Immature natural killer cell (primary cell): ENCODE measurements around the gene FOXO6. TPM values are rescaled to one million over a fixed set of nuclear protein-coding genes. Genes with fewer than 3 reads are reported as not detected.
A peak's percentile ranks its signal among the peaks of the same experiment; 100 is the strongest.

Experiments
- DNase-seq, 3 donors: peaks; one replicate each; pipeline ENCODE4 v3.0.0; 2022; ENCODE audit warnings: mixed read lengths in 1 of 3
- H3K27ac Mint-ChIP-seq, 6 donors: one replicate each; pipeline ENCODE4 v1.8.0; 2020; ENCODE audit warnings: mixed read lengths in 6 of 6, mild to moderate bottlenecking in 5 of 6, inconsistent platforms in 4 of 6, moderate library complexity in 3 of 6
- H3K27me3 Mint-ChIP-seq, 3 donors: one replicate each; pipeline ENCODE4 v1.8.0; 2020 to 2021; ENCODE audit warnings: low read depth in 3 of 3, mild to moderate bottlenecking in 3 of 3, mixed read lengths in 3 of 3, moderate library complexity in 3 of 3, inconsistent platforms in 1 of 3
- H3K36me3 Mint-ChIP-seq, 3 donors: one replicate each; pipeline ENCODE4 v1.8.0; 2020; ENCODE audit warnings: mixed read lengths in 3 of 3, inconsistent platforms in 2 of 3, mild to moderate bottlenecking in 2 of 3
- H3K4me1 Mint-ChIP-seq, 2 donors: one replicate each; pipeline ENCODE4 v1.8.0; 2020; ENCODE audit warnings: inconsistent platforms in 2 of 2, mild to moderate bottlenecking in 2 of 2, mixed read lengths in 2 of 2, moderate library complexity in 1 of 2
- H3K4me3 Mint-ChIP-seq, 5 donors: one replicate each; pipeline ENCODE4 v1.8.0; 2020; ENCODE audit warnings: mild to moderate bottlenecking in 5 of 5, mixed read lengths in 5 of 5, inconsistent platforms in 3 of 5, moderate library complexity in 3 of 5
- H3K9me3 Mint-ChIP-seq, 6 donors: one replicate each; pipeline ENCODE4 v1.8.0; 2020; ENCODE audit warnings: mild to moderate bottlenecking in 6 of 6, mixed read lengths in 6 of 6, inconsistent platforms in 4 of 6, moderate library complexity in 3 of 6
- polyA plus RNA-seq, 3 donors: library from polyadenylated mRNA; unstranded; fragments of 300-500 nt; fragmentation: Illumina TruSeq; gene quantifications; one replicate each; pipeline ENCODE4 v1.2.3, GENCODE V29; 2021

FOXO6 gene
- polyA plus RNA-seq, 3 donors from 2014 or later = not detected

DNA sequence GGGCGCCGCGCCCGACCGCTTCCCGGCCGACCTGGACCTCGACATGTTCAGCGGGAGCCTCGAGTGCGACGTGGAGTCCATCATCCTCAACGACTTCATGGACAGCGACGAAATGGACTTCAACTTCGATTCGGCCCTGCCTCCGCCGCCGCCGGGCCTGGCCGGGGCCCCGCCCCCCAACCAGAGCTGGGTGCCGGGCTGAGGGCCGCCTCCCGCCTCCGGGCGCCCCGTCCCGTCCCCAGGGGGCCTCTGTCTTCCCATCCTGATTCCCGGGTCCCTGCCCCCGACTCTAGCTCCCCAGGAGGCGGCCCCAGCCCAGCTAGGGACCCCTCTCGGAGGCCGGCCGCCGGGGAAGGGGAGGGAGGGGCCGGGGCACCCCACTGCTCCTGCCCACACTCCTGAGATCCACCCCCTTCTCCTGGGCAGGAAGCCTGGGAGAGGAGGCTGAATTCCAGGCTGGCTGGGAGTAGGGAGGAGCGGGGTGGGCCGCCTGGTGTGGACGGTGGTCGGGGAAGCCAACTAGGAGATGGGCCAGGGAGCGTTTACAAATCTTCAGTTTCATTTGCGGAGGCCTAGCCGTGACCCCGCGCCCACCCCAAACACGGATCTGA is 21.4 kb downstream of the FOXO6 start:
- no peak for DNase-seq
- no peaks in the 10 kb centered on the region for H3K9me3 Mint-ChIP-seq
- peaks cover 10 to 16% of the 10 kb centered on the region in 2 donors for H3K4me1 Mint-ChIP-seq
- peak overlapping the region in 3 of 6 donors; percentile 55 to 62 (median 56) for H3K27ac Mint-ChIP-seq
- peaks cover 4 to 20% (median 8%) of the 10 kb centered on the region in 3 donors for H3K27me3 Mint-ChIP-seq
- peak overlapping the region; percentile 64 to 76 (median 71) for H3K4me3 Mint-ChIP-seq
- no peaks in the 10 kb centered on the region for H3K36me3 Mint-ChIP-seq

- Mint-ChIP-seq H3K4me3 (peak overlapping the region; percentile 67 to 84 (median 71)), H3K27ac (peak overlapping the region in 3 of 6 donors; percentile 55 to 70 (median 56)), H3K36me3 (no peaks in the 10 kb centered on the region), H3K9me3 (no peaks in the 10 kb centered on the region), H3K27me3 (peaks cover 4 to 20% (median 8%) of the 10 kb centered on the region in 3 donors), H3K4me1 (peaks cover 10 to 16% of the 10 kb centered on the region in 2 donors)
- DNase-seq = peak in 1 of 3 donors; percentile 40
Measured at GRCh38 chr1:41383094-41383852, 22.0 kb downstream of the FOXO6 start.

DNA sequence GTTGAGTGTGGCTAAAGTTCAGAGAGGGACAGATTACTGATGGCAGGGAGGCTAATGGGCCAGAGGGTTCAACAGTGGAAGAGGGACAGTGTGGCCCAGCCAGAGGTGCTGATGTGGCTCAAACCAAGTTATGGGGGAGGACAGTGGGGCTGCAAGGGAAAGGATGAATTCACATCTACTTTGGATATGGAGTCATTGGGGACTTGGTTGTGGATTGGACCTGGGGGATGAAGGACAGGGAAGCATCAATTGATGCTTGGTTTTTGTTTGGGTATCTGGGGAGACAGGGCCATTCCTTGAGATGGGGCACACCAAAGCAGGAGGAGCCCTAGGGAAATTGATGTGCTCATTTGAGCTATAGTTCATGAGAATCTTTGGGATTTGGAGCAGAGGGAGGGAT is 23.3 kb downstream of the FOXO6 start:
- Mint-ChIP-seq H3K27me3 (peaks cover 4 to 20% (median 8%) of the 10 kb centered on the region in 3 donors), H3K9me3 (no peaks in the 10 kb centered on the region), H3K36me3 (no peaks in the 10 kb centered on the region), H3K27ac (no peak overlapping the region), H3K4me1 (peaks cover 10 to 16% of the 10 kb centered on the region in 2 donors), H3K4me3 (no peak overlapping the region)
- no peak for DNase-seq

GRCh38 chr1:41385398-41386195 is 24.4 kb downstream of the FOXO6 start:
- H3K27ac Mint-ChIP-seq = no peak overlapping the region
- no peak overlapping the region for H3K4me3 Mint-ChIP-seq
- peaks cover 10 to 14% of the 10 kb centered on the region in 2 donors for H3K4me1 Mint-ChIP-seq
- no peak for DNase-seq
- H3K36me3 Mint-ChIP-seq = no peaks in the 10 kb centered on the region
- peaks cover 4 to 22% (median 6%) of the 10 kb centered on the region in 3 donors for H3K27me3 Mint-ChIP-seq
- no peaks in the 10 kb centered on the region for H3K9me3 Mint-ChIP-seq

GRCh38 chr1:41386196-41386663 is 25.0 kb downstream of the FOXO6 start:
- Mint-ChIP-seq H3K4me3 (no peak overlapping the region), H3K36me3 (no peaks in the 10 kb centered on the region), H3K4me1 (peaks cover 10 to 11% of the 10 kb centered on the region in 2 donors), H3K9me3 (no peaks in the 10 kb centered on the region), H3K27me3 (peaks cover 4 to 22% (median 6%) of the 10 kb centered on the region in 3 donors), H3K27ac (no peak overlapping the region)
- DNase-seq = no peak

- DNase-seq = no peak
- Mint-ChIP-seq H3K4me1 (peaks cover 8 to 10% of the 10 kb centered on the region in 2 donors), H3K4me3 (no peak overlapping the region), H3K9me3 (no peaks in the 10 kb centered on the region), H3K27ac (no peak overlapping the region), H3K36me3 (no peaks in the 10 kb centered on the region), H3K27me3 (peaks cover 2 to 20% (median 4%) of the 10 kb centered on the region in 3 donors)
Measured at GRCh38 chr1:41387667-41388091, 26.4 kb downstream of the FOXO6 start.

DNA sequence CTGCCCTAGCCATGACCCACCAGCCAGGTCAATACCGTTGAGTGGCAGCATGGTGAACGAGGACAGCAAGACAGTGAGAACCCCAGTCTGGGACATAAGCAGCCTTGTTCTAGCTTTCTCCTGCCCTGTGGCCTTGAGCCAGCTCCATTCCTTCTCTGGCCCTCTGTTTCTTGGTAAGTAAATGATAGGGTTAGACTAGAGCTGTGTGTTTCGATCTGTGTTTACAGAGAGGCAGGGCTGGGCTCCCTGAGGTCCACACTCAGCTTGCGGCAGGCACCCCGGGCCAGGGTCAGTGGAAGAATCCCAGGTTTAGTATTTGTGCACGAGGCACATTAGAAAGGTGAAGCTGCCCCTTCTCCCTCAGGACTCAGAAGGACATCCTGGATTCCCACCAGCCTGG is 27.3 kb downstream of the FOXO6 start:
- H3K27me3 Mint-ChIP-seq = peaks cover 2 to 13% (median 2%) of the 10 kb centered on the region in 3 donors
- H3K36me3 Mint-ChIP-seq = no peaks in the 10 kb centered on the region
- no peaks in the 10 kb centered on the region for H3K9me3 Mint-ChIP-seq
- no peak overlapping the region for H3K4me3 Mint-ChIP-seq
- H3K4me1 Mint-ChIP-seq = peaks cover 3 to 4% of the 10 kb centered on the region in 2 donors
- no peak for DNase-seq
- H3K27ac Mint-ChIP-seq = no peak overlapping the region

DNA sequence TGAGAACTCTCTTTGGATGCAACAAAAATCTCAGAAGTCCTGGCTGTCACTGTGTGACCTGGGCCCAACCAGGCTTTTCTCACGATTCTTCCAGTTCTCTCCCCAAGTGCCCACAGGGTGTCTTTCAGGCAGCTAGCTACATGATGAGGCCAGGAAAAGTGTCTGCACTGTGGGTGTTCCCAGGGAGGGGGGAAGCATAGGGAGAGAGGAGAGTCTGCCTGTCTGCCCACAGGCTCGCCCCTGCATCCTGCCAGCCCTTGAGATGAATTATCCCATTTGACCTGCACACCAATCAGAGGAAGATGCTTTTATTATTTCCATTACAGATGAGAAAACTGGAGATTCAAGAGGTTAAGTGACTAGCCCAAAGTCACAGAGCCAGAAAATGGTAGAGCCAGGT is 27.8 kb downstream of the FOXO6 start:
- Mint-ChIP-seq H3K4me3 (no peak overlapping the region), H3K36me3 (no peaks in the 10 kb centered on the region), H3K9me3 (no peaks in the 10 kb centered on the region), H3K27me3 (peaks cover 2 to 12% (median 3%) of the 10 kb centered on the region in 3 donors), H3K27ac (no peak overlapping the region), H3K4me1 (no peaks in the 10 kb centered on the region)
- DNase-seq = no peak

DNA sequence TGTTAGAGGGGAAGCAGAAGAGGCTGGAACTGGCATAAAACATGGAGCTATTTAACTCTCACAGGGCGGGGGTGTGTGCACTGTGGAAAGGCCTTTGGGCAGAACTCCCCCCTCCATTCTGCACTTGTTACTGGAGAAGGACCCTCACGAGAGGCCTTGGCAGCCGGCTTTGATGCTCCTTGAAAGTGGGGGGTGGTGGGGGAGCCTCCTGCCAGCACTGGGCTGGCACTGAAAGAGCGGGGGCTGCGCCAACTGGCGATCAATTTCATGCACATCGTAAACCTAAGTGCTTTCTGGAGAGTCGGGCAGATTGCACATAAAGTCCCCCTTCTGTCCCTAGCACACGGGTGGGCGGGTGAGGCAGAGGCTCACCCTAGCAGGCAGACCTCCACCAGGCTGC is 28.9 kb downstream of the FOXO6 start:
- no peak for DNase-seq
- peaks cover 2 to 3% of the 10 kb centered on the region in 2 donors for H3K4me1 Mint-ChIP-seq
- H3K27ac Mint-ChIP-seq = no peak overlapping the region
- H3K36me3 Mint-ChIP-seq = no peaks in the 10 kb centered on the region
- H3K27me3 Mint-ChIP-seq = peaks cover 0 to 7% (median 4%) of the 10 kb centered on the region in 3 donors
- H3K4me3 Mint-ChIP-seq = no peak overlapping the region
- no peaks in the 10 kb centered on the region for H3K9me3 Mint-ChIP-seq

- Mint-ChIP-seq H3K4me3 (no peak overlapping the region), H3K4me1 (peaks cover 6 to 7% of the 10 kb centered on the region in 2 donors), H3K36me3 (no peaks in the 10 kb centered on the region), H3K27ac (no peak overlapping the region), H3K27me3 (peaks cover 0 to 8% (median 7%) of the 10 kb centered on the region in 3 donors), H3K9me3 (no peaks in the 10 kb centered on the region)
- no peak for DNase-seq
Measured at GRCh38 chr1:41390573-41390972, 29.3 kb downstream of the FOXO6 start.

GRCh38 chr1:41391834-41392527 is 30.7 kb downstream of the FOXO6 start:
- Mint-ChIP-seq H3K4me1 (peaks cover 14 to 16% of the 10 kb centered on the region in 2 donors), H3K27ac (no peak overlapping the region), H3K9me3 (no peaks in the 10 kb centered on the region), H3K27me3 (peaks cover 0 to 12% (median 8%) of the 10 kb centered on the region in 3 donors), H3K36me3 (no peaks in the 10 kb centered on the region), H3K4me3 (no peak overlapping the region)
- no peak for DNase-seq

- H3K27ac Mint-ChIP-seq = no peak overlapping the region
- H3K4me3 Mint-ChIP-seq = no peak overlapping the region
- no peak for DNase-seq
- peaks cover 0 to 12% (median 8%) of the 10 kb centered on the region in 3 donors for H3K27me3 Mint-ChIP-seq
- H3K4me1 Mint-ChIP-seq = peaks cover 14 to 16% of the 10 kb centered on the region in 2 donors
- H3K9me3 Mint-ChIP-seq = no peaks in the 10 kb centered on the region
- H3K36me3 Mint-ChIP-seq = no peaks in the 10 kb centered on the region
Measured at GRCh38 chr1:41392528-41392924, 31.3 kb downstream of the FOXO6 start.

DNA sequence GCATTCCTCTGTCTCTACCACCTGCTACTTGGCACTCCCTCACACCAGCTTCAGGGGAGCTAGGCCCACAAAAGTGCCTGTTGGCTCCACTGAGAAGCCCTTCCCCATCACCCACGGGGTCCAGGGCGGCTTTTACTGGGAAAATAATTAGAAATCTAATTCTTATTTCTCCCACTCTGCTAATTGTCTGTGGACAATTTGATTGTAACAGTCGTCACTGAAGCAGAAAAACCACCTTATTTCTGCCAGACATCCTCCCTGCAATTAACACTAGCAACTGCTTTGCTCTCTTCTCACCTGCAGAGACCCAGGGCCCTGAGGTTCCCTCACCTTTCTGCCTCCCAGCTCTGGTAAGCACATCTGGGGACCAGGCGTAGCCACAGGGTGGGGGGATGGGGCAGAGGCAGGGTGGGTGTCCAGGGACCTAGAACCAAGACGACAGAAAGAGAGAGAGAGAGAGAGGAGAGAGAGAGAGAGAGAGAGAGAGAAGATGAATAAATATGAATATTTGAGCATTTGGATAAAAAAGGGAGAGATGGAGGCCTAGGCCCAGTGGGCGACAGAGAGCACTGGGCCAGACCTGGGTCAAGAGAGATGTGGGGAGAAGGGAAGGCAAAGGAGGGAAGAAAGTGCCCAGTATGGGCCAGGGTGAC is 32.6 kb downstream of the FOXO6 start:
- peak overlapping the region in 1 of 5 donors; percentile 1 for H3K4me3 Mint-ChIP-seq
- peaks cover 14 to 16% of the 10 kb centered on the region in 2 donors for H3K4me1 Mint-ChIP-seq
- no peak overlapping the region for H3K27ac Mint-ChIP-seq
- no peak for DNase-seq
- H3K36me3 Mint-ChIP-seq = no peaks in the 10 kb centered on the region
- peaks cover 0 to 12% (median 8%) of the 10 kb centered on the region in 3 donors for H3K27me3 Mint-ChIP-seq
- H3K9me3 Mint-ChIP-seq = no peaks in the 10 kb centered on the region
